NK-92 (cell line): ENCODE measurements around the gene NRXN2.

Experiments used
- DNase-seq: peaks from one replicate; lab custom pipeline; 2025; ENCODE audit not compliant: unreplicated experiment; lab: John Stamatoyannopoulos, UW

Gene NRXN2

DNA sequence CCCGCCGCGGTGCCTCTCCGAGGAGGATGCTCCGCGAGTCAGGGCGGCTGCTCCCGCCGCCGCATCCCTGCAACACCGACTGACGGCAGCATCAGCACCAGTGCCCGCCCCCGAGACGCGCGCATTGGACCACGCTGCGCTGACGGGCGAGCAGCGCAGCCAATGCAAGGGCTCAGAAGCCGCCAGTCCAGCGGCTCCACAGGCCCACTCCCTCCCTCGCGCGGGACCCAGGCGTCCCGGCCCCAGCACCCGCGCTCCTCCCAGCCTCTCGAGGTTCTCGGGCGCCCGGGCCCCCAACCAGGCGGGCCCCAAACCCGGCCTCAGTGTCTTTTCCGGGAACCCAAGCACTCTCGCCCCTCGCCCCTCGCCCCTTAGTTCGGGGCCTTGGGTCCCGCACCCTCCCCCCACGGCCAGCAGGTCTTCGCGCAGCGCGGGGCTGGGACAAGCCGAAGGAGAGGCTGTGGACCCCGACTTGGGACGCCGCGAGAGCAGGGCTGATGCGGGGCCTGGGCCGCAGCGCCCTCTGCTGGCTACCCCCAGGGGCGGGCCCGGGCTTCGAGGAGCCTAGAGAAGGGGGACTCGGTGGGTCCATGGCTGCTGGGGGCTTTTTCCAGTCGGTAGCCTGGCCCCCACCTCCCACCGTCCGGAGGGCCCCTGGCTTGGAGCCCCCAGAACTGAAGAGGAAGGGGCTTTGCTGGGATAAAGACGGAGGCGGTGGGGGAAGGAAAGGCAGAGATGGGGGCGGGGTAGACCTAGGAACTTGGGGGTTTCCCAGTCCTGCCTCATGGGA is at the start of gene NRXN2:
TSS of gene NRXN2 (minus strand) at position 81 of the 790 bp plus-strand sequence. CDS start 9,498 bp downstream, outside the sequence.
- no peak for DNase-seq

DNA sequence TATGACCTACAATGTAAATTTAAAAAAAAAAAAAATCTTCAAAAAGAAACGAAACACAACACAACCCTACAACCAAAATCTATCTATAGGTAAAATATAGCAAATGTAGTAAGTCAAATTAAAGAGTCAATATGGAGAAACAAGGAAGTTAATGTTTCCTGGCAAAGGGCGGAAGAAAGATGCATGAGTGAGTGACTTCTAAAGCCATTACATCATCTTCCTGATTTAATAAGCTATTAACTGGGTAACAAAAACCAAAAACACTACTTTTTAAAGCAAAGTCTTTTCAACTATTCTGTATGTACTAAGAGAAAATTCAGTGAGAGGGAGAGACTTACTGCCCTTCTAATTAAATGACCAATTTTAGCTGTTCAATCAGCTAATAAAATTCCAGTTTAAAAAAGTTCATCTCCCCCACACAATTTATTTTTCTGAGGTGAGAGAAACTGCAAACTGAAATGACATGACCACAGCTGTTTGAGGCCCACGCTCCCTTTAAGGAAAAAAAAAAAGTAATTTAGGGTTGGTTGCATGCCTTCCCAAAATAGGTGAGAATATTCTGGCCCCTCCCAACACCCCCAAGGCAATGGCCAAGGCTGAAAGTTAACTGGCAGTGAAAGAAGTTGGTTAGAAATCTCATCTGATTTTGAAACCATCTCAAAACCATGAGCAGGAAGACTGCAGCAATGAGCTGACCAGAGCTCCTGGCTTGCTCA is 49.5 kb upstream of the NRXN2 start:
- DNase-seq: no peak

DNA sequence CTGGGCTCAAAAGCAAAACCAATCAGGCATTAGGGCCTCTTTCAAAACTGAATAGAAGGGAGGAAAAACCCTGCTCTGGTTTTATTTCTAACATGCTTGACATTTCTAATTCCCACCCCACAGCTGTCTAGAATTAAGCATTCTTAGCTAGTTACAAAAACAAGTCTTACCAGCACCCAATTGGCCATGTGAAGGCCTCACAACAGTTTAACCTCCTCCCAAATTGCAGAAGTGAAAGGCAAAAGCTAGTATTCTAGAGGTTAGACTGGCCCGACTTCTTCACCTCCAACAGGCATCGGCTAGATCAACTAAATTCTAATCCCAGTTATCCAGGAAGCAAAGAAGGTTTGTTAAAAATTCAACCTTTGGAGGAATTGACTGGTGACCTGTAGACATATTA is 48.9 kb upstream of the NRXN2 start:
- no peak for DNase-seq

DNA sequence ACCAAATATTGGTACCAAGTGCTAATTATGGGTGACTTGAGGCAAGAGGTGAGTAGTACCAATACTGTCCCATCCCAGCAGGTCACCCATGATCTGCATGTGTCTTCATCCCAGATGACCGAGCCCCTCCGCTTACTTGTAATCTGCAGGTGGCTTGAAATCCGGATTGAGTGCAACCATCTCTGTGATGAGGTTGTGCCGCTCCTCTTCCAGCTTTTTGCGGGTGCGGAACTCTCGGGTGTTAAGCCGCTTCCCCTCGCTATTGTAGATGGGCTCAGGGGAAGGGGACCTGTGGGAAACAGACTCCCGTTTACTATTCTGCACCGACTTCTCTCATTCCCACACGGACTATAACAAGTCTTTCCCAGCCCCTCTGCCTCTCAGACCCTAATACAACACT is 47.1 kb upstream of the NRXN2 start:
- no peak for DNase-seq

DNA sequence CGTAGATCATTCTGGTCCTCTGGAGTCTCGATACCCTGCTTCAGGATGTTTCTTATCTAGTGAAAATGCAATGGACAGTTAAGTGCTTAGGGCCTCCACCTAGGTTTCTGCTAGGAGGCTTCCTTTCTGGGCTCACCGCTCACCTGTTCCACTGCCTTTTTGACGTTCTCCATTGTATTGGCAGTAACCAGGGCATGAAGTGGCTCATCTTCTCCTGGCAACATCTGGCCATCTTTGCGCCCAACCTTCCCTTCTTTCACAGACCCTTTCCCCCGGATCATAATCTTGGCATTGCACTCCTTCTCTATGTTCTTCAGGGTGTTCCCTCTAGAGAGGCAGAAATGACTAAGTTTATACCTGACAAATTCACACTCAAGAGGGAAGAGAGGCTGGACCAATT is 46.3 kb upstream of the NRXN2 start:
- DNase-seq: no peak

DNA sequence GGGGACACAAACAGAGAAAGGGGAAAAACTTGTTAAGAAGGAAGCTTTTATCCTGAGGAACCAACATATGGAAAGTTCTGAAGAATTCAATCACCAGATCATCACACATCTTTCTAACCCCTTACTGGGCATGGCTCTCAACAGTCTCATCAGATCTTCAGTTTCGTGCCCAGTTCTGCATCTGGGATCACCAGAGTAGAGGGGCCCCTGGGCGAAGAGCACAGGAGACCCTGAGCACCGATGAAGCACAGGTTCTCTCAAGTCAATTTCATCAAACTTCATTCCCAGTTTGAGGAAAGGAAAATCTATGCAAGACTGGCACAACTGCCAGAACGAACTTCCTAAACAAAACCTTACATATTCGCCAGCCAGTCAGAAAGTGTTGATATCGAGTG is 45.3 kb upstream of the NRXN2 start:
- no peak for DNase-seq

DNA sequence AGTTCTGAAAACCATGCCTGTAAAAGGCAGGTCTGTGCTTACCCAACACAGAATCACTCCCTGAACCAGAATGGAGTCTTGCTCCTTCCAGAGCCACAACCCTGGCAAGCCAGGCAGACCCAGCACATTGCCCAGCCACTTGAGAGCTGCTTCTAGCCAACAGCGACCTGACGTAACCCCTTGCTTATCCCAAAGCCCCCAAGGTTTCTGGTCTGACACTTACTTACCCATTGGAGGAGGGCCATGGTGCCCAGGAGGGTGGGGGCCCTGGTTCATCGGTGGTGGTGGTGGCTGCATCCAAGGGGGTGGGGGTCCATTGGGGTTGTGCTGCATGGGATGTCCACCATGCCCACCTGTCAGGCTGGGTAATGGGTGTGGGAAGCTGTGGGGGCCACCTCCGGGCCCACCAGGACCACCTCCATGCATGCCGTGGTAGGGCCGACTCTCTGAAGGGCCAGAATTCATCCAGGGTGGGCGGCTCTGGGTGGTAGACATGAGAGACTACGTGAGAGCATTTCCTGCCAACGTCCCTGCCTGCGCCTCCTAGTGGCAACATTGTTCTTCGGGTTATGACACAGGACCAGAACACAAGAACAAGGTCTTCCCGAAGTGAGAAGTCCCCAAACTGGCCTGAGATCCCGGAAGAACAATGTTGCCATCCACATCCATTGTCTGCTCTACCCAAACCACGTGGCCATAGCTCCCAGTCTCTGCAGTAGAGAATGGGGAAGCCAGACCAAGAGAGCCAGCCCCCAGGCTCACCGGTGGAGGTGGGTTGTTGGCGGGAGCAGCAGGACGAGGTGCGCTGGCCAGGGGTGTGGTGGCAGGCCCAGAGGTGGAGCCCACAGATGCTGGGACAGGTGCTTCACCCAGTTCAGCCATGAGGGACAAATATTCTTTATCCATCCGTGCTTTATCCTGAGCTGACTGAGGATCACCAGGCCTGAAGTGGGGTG is 44.6 kb upstream of the NRXN2 start:
- no peak for DNase-seq

DNA sequence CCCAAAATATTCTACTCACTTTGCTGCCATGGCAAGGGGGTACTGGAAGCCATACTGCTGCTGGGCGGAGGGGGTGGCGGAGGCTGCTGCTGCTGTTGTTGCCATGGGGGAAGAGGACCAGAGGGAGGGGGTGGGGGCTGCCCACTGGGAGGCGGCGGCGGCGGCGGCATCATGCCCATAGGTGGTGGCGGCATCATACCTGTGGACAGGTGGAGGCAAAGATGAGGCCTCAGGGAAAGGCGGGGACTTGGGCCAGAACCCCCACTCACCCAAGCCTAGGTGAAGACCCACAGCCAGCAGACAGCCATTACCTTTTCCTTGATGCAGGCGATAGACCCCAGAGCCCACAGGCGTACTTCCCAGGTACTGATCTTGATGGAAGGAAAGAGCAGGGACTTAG is 43.9 kb upstream of the NRXN2 start:
- no peak for DNase-seq

DNA sequence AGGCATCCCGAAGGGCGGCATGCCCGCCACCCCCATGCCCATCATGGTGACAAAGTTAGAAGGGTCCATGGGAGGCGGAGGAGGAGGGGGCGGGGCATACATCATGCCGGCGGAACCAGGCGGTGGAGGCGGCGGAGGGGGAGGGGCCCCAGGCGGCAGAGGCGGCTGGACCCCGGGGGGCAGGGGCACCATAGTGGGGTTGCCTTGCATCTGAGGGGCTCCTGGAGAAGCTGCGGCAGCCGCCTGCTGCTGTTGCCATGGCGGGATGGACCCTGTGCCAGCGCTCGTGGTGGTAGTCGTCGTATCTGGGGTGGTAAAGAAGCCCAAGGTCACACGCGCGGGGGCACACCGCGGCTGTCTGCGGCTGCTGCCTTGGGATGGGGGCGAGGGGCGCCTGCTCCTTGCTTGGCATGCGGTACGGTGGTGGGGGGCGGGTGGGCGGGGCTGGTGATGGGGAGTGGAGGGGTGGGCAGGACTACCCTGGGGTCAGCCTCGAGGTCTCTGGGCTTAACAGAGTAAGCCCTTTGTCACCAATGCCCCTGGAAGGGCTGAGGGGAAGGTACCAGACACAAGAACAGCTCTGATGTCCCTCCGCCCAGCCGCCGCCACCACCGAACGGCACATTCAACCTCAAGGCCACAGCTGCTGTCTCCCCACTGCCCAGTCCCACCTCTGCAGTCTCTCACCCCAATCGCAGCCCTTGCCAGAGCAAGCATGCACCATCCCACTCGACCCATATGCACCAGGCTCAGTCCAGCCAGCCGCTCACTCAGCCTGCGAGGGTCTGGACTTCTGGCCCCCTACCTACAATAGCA is 43.1 kb upstream of the NRXN2 start:
- no peak for DNase-seq

DNA sequence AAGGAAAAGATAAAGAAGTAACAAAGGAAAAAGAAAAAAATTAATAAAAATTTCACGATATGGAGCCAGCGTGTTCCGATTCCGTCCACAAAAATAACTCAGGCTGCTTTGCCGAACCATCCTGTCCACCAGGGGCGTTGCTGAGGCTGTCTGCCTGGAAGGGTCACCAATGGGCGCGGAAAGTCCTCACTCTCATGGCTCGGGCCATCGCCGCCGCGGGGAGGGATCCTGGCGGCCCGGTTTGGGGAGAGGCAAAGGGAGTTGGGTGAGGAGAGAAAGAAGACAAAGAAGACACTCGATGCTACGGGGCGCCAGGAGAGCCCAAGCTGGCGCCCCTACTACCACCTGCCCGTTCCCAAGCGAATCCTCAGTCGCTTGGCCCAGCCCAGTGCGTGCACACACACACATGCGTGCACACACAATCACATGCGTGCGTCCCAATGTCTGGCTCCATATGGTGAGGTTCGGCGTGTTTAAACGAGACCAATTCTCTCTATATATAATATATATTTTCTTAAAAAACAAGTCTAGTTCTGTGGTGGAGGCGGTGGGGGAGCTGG is 42.4 kb upstream of the NRXN2 start:
- DNase-seq: no peak

DNA sequence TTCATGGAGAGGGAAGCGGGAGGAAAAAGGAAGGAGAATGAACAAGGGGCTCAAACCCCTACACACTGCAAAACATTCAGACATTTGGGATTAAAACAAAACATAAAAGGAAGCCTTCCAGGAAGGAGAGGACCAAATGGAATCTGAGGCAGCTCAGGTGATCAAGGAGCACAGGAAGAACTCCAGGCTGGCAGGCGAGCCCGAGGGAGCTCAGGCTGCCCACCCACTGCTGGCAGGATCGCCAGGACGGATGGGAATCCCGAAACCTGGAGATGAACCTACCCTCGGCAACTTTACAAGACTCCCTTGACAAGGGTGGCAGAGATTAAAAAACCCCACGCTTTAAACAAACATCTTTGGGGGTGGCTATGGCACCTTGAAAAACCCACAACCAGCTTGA is 41.8 kb upstream of the NRXN2 start:
- DNase-seq: no peak

DNA sequence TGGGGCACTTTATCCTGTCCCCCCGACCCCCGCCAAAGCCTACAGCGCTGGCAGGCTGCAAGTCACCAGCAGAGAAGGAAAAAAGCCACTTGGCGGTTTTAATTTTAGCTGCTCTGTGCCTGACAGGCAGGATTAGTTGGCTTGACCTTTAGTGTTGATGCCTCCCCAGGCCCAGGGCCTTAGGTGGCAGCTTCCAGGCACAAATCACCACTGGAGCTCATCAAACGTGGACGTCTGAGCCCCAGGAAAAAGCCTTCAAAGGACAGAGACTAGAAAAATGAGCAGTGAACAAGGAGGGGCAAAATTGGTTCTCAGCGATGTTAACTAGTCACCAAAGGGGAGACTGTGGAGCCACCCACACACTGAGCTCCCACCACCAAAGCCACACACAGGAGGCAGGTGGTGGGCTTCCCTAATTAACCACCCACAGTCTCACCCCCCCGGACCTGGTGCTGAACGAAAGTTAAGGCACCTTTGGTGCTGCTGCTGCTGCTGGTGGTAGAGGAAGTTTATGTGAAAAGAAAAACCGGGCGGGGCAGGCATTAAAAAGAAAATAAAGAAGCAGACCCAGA is 41.1 kb upstream of the NRXN2 start:
- DNase-seq: no peak

DNA sequence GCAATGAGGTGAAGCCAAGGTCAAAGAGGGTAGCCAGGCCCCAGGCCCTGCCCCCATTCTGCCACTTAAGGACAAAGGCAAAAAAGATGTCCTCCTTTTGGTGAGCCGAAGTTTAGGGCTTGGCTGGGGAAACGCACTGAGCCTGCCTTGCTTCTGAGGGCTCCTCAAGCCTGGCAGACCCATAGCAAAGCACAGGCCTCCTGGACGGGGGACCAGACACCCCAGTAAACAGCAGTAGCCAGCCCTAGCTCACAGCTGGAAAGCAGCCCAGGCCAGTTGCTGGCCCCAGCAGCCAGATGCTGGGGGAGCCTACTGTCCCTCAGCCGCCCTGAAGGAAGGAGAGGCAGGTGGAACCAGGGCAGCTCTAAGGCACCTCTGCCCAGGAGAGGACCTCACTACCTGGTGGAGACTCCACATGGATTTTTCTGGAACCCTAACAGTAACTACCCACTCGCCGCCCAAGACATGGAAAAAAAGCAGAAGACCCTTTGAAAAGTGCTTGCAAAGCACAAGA is 40.6 kb upstream of the NRXN2 start:
- DNase-seq: no peak

DNA sequence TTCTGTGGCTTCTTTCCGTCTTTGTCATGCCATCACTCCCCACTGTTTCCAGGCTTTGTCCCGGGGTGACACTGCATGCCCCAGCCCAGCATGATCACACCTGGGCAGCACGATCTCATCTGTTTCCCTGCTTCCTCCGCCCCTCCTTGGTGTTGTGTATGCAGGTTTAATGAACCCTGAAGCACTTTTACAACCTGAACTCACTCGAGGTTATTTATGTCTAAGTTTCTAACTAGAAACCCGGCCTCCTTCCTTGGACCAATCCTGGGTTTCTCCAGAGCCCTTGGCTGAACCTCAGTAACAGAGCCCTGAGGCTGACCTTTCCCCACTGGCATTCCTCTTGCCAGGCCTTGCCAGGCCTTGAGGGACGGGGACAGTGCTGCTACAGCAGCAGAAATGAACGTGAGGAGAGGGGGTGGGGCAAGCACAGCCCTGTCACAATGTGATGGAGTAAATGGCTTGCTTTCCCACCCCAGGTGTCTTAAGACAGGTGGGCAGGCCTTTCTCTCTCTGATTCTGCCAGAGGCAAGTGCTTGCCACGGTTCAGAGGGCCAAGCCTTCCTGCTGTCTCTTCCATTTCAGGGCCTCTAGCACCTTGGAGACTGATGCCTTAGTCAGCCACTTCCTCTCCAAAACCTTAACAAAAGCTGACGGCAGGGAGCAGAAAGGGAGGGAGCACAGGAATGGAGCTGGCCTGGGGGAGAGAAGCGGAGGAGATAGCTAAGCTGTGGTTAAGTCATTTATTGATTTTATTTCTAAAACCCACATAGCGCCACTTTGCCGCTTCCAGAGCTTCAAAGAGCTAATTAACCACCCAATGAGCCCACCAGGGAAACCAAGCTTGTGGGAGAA is 39.9 kb upstream of the NRXN2 start:
- no peak for DNase-seq

DNA sequence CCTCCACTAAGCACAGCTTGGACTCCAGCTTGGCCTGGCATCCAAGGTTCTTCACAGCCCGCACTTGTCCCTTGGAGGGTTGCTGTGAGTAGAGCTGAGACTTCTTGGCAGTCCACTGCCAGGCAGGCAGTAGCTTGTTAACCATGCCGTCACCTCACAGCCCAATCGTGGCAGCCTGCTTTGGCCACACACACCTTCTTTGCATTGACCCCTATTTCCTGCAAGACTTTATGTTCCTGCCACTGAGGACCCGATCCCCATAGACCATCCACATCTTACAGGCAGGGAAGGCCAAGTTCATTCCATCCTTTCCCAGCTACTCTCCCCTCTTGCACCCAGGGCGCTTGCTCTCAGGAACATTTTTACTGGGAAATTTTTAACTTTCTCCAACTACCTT is 39.3 kb upstream of the NRXN2 start:
- no peak for DNase-seq

DNA sequence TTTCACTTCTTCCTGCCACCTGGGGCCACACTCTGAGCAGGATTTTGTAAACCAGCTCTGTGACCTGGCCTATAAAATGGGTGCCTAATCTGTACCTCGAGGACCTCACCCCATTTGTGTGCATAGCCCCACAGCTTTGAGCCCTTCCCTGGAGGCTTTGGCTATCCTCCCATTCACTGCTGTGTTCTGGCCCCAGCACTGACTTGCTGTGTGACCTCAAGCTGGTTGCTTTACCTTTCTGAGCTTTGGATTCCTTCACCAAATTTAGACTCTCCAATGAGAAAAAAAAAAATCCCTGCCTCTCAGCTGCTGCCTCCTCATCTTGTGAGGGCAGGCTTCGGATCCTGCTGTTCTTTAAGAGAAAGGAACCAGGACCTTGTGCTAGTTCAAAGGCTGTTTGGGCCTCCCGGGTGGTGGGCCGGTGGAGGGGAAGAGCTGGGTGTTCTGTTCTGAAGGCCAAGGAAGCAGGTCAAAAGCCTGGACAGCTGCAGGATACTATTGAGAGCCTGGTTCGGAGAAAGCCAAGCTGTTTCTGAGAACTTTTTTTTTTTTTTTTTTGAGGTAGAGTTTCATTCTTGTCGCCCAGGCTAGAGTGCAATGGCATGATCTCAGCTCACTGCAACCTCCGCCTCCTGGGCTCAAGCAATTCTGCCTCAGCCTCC is 37.9 kb upstream of the NRXN2 start:
- DNase-seq: no peak

DNA sequence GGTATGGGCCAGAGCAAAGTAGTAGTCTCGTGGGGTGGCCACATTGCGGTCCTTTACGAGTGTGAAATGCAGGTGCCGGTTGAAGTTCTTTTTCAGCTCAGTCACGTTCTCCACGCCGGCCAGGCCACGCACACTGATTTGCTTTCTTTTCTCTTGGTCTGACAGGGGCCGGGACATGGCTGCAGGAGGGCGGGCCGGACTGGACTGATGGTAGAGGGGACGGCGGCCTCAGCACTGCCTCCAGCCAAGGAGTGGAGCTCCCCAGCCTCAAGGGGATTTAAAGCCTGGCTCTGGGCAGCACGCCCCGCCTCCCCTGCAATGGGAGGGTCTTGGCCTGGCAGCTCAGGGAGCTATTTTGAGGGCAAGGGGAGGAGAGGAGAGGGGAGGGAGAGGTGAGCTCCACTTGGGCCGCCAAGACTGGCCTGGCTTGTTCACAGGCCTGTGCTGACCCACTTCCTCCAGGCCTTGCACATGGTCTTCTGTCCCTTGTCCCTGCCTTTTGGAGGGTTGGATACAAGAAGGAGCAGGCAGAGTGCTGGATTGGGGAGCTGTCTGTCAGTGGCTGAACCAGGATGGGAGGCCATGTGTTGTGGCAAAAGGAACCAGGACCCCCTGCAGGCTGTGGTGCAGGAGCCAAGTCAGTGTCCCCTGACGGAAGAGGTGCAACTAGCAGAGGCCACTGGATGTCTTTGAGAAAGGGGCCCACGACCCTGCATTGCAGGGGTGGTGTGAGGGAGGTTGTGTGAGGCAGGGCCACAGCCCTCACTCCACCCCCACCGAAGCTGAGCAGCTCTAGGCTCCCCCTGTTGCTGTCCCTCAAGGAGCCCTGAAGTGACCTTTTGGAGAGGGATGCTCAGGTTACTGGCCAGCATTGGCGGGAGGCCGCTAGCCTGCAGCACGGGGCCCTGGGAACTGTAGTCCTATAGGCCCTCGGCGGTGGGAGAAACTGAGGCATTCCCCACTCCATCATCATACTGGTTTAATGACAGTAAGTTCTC is 37.0 kb upstream of the NRXN2 start, which contains the start of gene PYGM:
TSS of gene PYGM (minus strand) at position 253 of the 998 bp plus-strand sequence. CDS start at position 177, 76 bp downstream.
- no peak for DNase-seq
